ENCODE measurements around the gene FHL2.

FHL2 gene

GRCh38 chr2:105378921-105379383 is 19.9 kb downstream of the FHL2 start:
- DNase-seq (ENCODE audit: low spot score) = no peak

GRCh38 chr2:105378276-105378840 is 20.5 kb downstream of the FHL2 start:
- DNase-seq (ENCODE audit: low spot score) = no peak

- DNase-seq (ENCODE audit: low spot score) = no peak
Measured at GRCh38 chr2:105377871-105378270, 21.0 kb downstream of the FHL2 start.

- DNase-seq (ENCODE audit: low spot score) = no peak
Measured at GRCh38 chr2:105376789-105377240, 22.0 kb downstream of the FHL2 start.

GRCh38 chr2:105376010-105376409 is 22.8 kb downstream of the FHL2 start:
- DNase-seq (ENCODE audit: low spot score) = no peak

- DNase-seq (ENCODE audit: low spot score) = no peak
Measured at GRCh38 chr2:105375001-105375561, 23.8 kb downstream of the FHL2 start.

GRCh38 chr2:105373895-105374401 is 24.9 kb downstream of the FHL2 start:
- DNase-seq (ENCODE audit: low spot score) = peak; percentile 39

GRCh38 chr2:105373344-105373781 is 25.5 kb downstream of the FHL2 start:
- no peak for DNase-seq (ENCODE audit: low spot score)

GRCh38 chr2:105371810-105372209 is 27.0 kb downstream of the FHL2 start:
- DNase-seq (ENCODE audit: low spot score) = no peak

- no peak for DNase-seq (ENCODE audit: low spot score)
Measured at GRCh38 chr2:105371156-105371555, 27.7 kb downstream of the FHL2 start.

GRCh38 chr2:105369777-105370690 is 28.8 kb downstream of the FHL2 start:
- DNase-seq (ENCODE audit: low spot score) = peak; percentile 84

- DNase-seq (ENCODE audit: low spot score) = no peak
Measured at GRCh38 chr2:105368759-105369408, 30.0 kb downstream of the FHL2 start.

GRCh38 chr2:105365206-105365605 is 33.6 kb downstream of the FHL2 start:
- DNase-seq (ENCODE audit: low spot score) = no peak

- no peak for DNase-seq (ENCODE audit: low spot score)
Measured at GRCh38 chr2:105364436-105365139, 34.3 kb downstream of the FHL2 start.

- no peak for DNase-seq (ENCODE audit: low spot score)
Measured at GRCh38 chr2:105362862-105363591, 35.8 kb downstream of the FHL2 start.

- DNase-seq (ENCODE audit: low spot score) = no peak
Measured at GRCh38 chr2:105361102-105361889, 37.6 kb downstream of the FHL2 start.

- DNase-seq (ENCODE audit: low spot score) = no peak
Measured at GRCh38 chr2:105358593-105358992, 40.3 kb downstream of the FHL2 start.

GRCh38 chr2:105357122-105357521 is 41.7 kb downstream of the FHL2 start:
- no peak for DNase-seq (ENCODE audit: low spot score)

- DNase-seq (ENCODE audit: low spot score) = peak; percentile 35
Measured at GRCh38 chr2:105344704-105345345, 54.0 kb downstream of the FHL2 start.

Measured in CD4-positive, alpha-beta T cell treated with Interleukin-2 at 100 ng/mL for 4 hours (primary cell).